Measurements from ENCODE around the gene KLK8.

GRCh38 chr19:51015691-51016267, 14.4 kb upstream of the KLK8 start:
- no peak for TF ChIP-seq POLR2A (IDR thresholded peaks at IDR 0.05; ENCODE audit: insufficient read depth in 1 of 2, low read depth in 2 of 2, low read length in 2 of 2)
- TF ChIP-seq RNF219 (CRISPR knock-in tag; IDR thresholded peaks at IDR 0.05) = no peak
- no peak for TF ChIP-seq CTCF (CRISPR knock-in tag; IDR thresholded peaks at IDR 0.05)
- TF ChIP-seq EZH2 (conservative IDR thresholded peaks at IDR 0.05; ENCODE audit: low read depth, low read length) = no peak
- TF ChIP-seq MTA3 (CRISPR knock-in tag; IDR thresholded peaks at IDR 0.05) = no peak
- TF ChIP-seq ZBTB33 (CRISPR knock-in tag; IDR thresholded peaks at IDR 0.05) = no peak
- no peak for TF ChIP-seq ZBTB2 (CRISPR knock-in tag; IDR thresholded peaks at IDR 0.05; ENCODE audit: low read depth)
- no peak for TF ChIP-seq SMARCE1 (IDR thresholded peaks at IDR 0.05; ENCODE audit: borderline replicate concordance)

Measured in HepG2 (cell line).